DMS114 treated with DMSO at 0.1 percent for 48 hours (cell line): Measurements from ENCODE around the gene MAT2A.
A peak's percentile ranks its signal among the peaks of the same experiment; 100 is the strongest.
"Not testable (repeated sequence)": the region's sequence is repeated elsewhere in the genome, so short reads cannot be mapped to it uniquely, and the experiment has no call there.

Source experiments
- DNase-seq: peaks from one replicate; lab custom pipeline; 2025; ENCODE audit not compliant: unreplicated experiment; lab: John Stamatoyannopoulos, UW

The MAT2A gene

DNA sequence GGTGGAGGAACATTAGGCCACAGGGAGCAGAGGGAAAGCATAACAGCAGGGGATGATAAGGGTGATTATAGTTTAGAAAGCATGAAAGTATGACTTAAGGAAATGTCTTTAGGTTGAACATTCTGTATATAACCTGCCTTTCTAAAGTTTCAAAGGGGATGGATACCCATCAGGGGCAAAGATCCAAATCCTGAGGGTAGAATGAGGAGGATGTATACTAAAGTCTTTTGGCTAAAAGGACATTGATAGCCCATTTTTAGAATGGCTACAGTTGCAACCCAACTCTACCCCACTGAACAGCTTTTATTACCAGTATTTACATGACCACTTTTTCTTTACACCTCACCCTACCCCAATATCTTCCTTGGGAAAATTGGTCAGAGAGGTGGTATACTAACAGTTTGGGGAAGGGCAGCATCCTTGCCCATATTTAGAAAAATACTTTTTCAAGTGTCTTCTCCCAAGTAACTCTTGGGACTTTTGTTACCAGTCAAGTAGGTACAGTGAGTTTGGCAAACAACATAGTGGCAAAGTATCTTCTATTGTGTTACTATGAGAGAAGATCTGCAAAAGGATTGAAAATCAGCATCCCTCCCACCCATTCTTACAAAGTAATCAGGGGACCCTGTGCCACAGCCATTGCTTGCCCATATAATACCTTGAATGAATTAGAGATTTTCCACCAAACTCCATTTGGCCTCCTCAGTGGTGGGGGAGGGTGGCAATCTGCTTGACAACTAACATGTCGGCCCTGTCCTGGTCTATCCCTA lies 8.3 kb downstream of the MAT2A start:
- DNase-seq = no peak

DNA sequence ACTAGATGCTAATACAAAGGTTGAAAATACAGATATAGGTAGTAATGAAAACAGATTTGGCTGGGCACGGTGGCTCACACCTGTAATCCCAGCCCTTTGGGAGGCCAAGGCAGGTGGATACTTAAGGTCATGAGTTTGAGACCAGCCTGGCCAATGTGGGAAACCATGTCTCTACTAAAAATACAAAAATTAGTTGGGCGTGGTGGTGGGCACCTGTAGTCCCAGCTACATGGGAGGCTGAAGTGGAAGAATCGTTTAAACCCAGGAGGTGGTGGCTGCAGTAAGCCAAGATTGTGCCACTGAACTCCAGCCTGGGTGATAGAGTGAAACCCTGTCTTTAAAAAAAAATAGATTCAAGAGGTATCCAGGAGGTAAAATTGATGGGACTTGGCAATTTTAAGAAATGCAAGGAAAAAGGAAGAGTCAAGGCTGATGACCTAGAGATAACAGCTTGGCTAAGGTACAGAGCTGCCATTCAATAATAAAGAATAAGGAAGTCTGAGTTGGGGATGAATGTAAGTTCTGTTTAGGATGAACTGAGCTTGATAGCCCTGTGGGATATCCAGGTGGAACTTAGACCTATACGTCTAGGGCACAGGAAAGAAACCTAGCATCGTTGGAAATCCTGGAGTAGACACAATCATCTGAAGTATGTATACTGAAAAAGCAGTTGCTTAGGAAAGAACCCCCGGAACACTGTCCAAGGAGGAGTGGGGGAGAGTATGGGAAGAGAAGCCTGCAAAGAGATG lies 9.1 kb downstream of the MAT2A start:
- DNase-seq = no peak

DNA sequence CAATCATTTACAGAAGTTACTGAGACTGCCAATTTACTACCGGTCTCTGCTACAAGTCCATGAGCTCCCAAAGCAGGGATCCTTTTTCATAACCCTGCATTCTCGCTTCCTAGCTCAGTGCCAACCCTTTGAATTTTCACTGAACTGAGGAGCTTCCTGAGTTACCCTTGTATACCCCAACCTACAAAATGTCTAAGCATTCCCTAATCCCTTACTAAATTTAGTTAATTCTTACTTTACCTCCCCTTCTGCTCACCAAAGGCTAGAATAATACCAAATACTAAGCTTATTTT lies 9.6 kb downstream of the MAT2A start:
- DNase-seq = no peak

DNA sequence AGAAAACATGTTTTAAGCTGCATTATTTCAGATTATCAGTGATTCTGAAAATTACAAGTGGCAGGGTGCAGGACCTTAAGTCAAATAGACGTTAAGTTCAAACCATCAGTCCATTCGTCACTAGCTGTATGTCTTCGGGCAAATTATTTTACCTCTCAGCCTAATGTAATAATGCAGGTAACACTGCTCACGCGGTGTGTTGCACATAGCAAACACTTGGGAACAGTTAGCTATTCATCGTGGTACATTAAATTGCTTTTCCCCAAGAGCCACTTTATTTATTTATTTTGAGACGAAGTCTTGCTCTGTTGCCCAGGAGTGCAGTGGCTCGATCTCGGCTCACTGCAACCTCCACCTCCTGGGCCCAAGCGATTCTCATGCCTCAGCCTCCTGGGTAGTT lies 10.1 kb downstream of the MAT2A start:
- no peak for DNase-seq

DNA sequence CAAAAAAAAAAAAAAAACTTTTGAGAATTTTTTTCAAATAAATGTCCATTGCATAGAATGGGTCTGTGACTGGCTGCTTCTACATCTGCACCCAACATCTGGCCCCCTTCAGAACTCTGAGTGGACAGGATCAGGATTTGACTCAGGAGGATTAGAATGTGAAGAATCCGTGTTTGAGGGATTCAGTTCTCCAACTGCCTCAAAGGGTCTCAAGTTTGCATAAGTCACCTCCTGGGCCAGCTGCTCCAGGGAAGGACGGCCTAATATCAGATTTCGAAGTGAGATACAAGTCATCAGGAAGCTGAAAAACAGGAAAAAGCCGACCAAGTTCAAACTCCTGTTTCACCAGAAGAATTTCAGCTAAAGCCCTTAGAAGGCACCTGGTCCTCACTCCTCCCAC lies 10.9 kb downstream of the MAT2A start:
- no peak for DNase-seq

DNA sequence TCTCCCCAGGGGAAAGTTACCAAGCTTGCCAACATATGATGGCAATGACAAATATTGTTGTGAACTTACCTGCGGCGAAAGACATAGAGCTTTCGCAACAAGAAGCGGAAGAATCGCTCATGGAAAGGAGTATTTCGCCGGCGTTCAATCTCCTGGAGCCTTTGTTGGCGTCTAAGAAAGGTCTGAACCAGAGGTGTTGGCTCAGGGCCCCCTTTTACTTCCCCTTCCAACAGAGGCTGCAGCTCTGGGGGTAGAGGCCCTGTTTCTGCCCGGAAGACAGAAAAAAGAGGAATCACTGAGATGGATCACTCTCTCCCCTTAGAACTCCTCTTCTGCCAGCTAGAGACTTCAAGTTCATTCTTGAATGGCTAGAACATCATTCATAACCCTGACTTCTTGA lies 11.5 kb downstream of the MAT2A start:
- no peak for DNase-seq

DNA sequence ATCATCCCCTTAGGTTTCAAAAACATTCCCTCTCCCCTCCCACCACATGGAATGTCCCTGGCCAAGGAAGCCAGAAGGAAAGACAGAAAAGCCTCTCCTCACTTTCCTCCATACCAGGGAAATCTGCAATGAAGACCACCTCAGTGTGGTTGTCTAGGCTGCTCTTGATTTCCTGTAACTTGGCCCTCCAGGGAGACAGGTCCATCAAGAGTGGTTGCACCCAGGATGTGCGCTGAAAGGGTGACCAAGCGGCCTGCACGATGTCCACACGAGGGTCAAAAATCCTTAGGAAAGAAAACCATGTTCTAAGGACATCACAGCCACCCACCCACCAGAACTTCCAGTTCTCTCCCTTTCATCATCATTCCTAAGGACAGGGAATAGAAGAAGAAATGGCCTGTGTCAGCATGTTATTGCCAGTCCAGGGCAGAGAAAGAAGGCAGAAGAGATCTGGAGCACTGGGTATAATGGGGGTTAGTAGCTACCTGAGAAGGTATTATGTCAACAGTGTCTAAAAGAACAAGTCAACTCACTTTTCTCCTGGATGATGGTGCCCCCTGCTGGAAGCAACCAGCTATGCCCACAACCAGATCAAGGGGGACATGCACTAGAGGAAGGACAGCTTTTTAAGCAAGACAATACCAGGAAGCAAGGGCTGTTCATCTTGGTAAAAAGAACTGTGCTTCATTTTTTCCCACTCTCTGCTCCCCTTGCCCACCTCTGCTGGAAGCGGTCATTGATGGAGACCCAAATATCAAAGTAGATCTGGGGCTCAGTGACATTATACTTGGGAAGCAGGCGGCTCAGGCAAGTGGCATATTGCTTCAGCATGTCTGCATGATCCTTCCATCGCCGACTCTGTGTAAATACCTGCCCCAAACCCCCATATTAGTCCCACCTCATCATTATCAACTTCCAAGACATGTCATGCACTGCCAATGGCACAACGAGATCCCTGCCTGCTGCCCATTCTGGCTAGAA lies 13.0 kb downstream of the MAT2A start:
- DNase-seq = peak; percentile 58

DNA sequence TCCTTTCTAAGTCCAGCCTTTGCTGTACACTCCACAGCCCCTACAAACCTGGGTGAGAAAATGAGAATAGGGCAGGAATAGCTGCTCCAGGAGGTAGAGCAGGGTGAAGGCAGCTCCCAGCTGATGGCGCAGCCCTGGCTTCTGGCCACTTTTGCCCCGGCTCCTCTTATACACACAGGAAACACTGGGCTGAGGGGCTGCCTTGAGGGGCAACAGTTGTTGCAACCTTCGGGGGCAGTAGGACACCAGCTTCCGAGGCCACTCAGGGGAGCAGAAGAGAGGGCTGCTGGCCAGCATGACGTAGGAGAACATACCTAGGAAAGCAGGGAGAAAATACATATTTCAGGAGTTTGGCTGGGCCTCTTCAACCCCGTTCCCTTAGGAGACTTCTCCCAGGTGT lies 14.2 kb downstream of the MAT2A start:
- DNase-seq = no peak

DNA sequence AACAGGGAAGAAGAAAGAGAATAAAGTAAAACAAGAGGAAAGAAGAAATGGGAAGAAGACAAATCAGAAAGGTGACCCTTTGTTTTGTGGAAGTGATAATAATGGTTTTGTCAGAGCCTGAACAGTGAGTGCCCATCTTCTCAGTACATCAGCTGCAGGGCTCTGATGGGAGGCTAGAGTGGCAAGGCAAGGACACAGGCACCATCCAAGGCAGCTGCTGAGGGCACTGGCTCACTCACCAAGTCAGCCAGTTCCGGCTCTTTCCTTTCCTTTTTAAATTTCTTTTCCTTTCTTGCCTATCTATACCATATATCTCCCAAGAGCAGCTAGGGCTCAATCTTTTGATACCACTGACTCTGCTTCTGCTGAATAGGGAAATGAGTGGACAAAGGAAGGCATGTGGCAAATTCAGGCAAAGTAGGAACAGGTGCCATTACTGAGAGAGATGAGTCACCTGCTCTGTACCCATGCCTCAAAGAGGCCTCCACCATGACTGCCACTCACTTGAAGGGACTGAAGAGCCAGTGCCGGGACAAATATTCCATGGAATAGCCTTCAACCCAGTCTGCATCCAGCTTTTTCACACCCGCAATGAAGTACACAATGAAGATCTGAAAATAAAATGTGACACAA lies 16.1 kb downstream of the MAT2A start:
- no peak for DNase-seq

DNA sequence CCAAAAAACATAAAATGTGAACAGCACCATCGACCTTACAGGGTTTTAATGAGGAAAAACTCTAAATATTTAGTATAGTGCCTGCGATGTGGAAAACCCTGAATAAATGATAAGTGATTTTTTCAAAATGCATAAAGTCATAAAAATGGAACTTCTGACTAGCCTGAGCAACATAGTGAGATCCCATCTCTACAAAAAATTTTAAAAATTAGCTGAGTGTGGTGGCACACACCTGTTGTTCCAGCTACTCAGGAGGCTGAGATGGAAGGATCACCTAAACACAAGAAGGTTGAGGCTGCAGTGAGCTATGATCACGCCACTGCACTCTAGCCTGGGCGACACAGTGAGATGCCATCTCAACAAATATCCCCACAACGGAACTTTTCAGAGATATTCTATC lies 18.2 kb downstream of the MAT2A start:
- no peak for DNase-seq

DNA sequence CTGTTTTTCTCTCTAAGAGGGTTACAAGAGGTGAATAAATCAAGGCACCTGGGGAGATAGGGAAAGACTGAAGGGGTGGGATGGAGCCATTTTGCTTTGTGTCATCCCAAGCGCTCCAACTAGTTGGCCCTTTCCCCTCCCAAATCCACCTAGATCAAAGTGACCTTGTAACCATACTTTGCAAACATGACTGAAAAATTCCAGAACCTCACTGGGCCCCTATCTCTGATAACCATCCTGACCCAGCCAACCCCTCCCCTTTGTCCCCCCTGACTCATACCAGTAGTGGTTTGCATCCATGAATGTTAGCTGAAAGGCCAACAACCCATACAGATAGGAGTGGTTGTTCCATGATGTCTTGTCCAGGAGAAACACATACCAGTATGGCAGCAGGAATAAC lies 19.2 kb downstream of the MAT2A start:
- DNase-seq = no peak

DNA sequence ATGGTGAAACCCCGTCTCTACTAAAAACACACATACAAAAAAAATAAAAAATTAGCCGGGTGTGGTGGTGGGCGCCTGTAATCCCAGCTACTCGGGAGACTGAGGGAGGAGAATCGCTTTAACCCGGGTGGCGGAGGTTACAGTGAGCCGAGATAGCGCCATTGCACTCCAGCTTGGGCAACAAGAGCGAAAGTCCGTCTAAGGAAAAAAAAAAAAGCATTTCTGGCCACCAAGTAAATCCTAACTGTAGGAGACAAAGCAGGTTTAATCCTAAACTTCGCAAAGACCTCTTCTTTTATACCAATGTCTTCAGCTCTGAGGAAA lies 21.4 kb downstream of the MAT2A start:
- DNase-seq = not testable (repeated sequence)

DNA sequence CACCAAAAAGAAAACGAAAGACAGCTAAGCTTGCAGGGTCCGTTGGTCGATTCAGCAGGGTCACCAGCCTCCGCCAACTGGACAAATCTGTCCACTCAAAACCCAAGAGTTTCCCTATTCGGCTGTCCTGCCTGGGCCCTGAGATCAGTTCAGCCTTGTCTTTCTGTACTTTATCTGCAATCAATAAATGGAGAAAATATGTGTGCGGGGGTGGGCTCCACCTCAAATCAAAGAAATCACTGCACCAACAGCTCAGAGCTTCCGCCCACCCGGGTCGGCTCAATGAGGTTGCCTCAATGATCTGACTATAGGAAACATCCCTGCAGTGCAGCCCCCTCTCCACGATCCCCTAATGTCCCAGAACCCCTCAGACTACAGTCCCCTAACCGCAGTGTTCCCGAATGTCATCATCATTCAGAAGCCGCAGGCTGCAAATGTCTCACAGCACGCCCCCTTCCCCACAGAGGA lies 21.9 kb downstream of the MAT2A start:
- no peak for DNase-seq

DNA sequence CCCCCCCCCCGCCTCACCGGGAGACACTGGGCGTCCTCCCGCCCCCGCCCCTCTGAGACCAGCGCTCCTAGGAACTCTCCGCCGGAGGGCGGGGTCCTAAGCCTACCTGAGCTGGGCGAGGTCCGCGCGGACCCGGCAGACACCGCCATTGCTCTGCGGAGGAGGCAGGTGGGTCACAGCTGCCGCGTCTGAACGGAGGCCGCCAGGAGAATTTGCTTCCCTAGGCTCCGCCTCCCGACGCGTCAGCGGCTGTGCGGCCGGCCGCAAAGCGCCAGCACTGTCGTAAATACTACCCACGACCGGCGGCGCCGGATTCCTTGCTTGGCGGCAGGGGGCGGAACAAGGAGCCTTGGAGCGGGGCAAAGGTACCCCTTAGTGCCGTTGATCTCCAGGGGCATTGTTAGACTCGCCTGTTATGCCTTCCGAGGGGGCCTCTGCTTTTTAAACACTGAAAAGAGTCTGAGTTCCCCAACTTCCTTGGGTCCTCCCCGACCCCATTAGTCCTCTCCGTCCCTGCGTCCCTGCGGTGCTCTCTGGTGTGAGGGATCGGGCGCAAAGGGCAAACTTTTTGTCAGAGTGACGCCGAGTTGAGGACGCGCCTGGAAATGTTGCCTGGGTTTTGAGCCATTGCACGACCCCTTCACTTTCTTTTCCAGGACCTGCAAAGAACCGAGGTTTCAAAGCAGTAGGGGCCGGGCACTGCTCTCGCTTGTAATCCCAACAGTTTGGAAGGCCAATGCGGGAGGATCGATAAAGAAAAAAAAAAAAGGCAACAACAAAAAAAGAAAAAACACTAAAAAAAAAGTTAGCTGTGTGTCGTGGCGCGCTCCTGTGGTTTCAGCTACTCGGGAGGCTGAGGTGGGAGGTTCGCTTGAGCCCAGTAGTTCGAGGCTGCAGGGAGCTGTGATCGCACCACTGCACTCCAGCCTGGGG lies 22.6 kb downstream of the MAT2A start, which contains the start of gene GGCX:
Gene GGCX, minus strand, starts transcription at position 214 of the 933 bp plus-strand sequence. Its CDS starts 65 bp downstream, at position 149.
- peak; percentile 92 for DNase-seq

DNA sequence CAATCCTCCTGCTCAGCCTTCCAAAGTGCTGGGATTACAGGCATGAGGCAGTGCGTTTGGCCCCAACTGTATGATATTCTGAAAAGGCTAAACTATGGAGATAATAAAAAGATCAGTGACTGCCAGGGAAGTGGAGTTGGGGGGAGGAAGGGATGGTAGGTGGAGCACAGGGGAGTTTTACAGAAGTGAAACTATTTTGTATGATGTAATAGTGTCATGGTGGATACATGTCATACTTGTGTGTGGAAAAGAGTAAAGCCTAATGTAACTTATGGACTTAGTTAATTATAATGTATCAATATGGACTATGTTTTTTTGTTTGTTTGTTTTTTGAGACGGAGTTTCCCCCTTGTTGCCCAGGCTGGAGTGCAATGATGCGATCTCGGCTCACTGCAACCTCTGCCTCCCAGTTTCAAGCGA lies 25.2 kb downstream of the MAT2A start:
- DNase-seq = no peak

DNA sequence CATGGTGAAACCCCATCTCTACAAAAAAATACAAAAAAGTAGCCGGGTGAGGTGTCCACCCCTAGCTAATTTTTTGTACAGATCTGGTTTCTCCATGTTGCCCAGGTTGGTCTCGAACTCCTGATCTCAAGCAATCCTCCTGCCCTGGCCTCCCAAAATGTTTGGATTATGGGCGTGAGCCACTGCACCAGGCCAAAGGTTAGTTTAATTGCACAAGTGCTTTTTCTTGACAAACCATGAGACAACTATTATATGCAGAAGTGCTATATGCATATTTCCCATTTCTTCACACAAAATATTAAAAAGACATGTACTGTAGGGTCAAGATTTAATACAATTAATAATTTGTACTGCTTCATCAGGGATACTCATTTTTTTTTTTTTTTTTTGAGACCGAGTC lies 27.3 kb downstream of the MAT2A start:
- DNase-seq = no peak

DNA sequence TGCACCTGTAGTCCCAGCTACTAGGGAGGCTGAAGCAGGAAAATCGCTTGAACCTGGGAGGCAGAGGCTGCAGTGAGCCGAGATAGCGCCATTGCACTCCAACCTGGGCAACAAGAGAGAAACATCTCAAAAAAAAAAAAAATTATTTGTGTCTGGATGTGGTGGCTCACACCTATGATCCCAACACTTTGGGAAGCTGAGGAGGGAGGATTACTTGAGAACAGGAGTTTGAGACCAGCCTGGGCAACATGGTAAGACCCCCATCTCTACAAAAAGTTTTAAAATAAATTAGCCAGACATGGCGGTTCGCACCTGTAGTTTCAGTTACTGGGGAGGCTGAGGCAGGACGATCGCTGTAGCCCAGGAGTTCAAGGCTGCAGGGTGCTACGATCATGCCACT lies 36.8 kb downstream of the MAT2A start:
- DNase-seq = no peak

DNA sequence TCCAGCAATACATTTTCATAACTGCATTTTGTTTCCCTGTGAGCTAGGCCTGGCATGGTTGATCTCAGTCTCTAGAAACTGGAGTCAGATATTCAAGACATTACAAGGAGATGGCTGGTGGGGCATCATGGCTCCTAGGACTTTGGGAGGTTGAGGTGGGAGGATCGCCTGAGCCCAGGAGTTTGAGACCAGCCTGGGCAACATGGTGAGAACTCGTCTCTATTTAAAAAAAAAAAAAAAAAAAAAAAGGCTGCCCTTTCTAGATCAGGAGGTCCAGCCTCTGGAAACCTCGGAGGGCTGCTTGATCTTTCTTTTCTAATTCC lies 38.1 kb downstream of the MAT2A start:
- no peak for DNase-seq

DNA sequence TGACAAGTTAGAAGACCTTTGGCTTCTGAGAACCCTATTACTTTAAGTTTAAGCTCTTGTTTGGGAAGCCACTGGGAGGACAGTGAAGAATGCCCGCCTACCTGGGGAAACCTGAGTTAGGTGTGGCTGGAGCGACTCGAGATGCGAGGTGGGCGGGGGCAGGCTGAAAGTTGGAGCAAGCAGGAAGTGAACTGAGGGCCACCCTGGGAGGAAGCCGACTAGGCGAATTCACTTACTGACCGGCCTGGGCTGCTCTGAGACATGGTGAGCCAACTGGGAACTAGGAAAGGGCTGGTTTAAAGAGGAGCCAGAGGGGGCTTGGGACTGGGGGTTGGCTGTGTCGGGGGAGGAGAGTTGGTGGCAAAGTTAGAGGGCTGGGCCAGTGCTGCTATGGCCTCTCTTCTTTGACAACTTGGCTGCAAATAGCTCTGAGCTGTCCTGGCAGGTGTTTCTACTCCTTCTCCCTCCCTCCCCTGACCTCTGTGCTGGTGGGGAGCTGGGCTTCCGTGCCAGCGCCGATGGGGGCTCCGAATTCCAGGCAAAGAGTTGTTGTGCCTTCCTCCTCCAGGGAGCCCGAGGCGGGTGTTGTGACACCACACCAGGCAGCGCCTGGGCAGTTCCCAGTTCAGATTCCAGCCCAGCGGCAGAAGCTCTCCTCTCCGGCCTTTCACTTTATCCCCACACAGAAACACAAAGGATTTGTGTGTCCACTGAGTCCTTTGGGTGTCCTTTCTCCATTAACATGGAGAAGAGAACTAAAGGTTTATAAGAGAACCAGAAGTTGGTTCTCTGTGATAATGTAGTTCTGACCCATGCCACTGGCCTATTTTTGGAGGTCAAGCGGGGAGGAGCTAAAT lies 38.6 kb downstream of the MAT2A start, which contains the start of gene VAMP8:
Gene VAMP8, plus strand, starts transcription at position 201 of the 857 bp plus-strand sequence. Its CDS starts 61 bp downstream, at position 262.
- DNase-seq = no peak
